IMR-90 (cell line): ENCODE measurements around the gene PDGFA. TPM values are rescaled to one million over a fixed set of nuclear protein-coding genes. Genes with fewer than 3 reads are reported as not detected.

ENCODE experiments used
- ATAC-seq: fragments of 200-7000 bp; cut with Tn5 transposase; 2 replicates; pipeline ENCODE4 v1.9.1; 2020; ENCODE audit warnings: low read depth, mild to moderate bottlenecking, moderate library complexity
- BruUV-seq: library from RNA; stranded (reverse); fragments of 400-500 nt; replicated peaks from 2 replicates; lab custom pipeline; 2021; lab: Mats Ljungman, UMichigan
- CTCF ChIA-PET: fragments of 300-600 bp; formaldehyde crosslinking; extraction: SDS; loops from one replicate; lab custom pipeline; 2021; ENCODE audit warnings: antibody characterized with exemption; lab: Yijun Ruan, JAX
- POLR2A ChIA-PET: fragments of 300-600 bp; sonication (Branson Sonifier 250); formaldehyde crosslinking; loops from one replicate; lab custom pipeline; 2022; ENCODE audit warnings: antibody characterized with exemption; ENCODE audit not compliant: unreplicated experiment; lab: Charles Lee
- DNase-seq: peaks from one replicate; pipeline ENCODE4 v3.0.0; 2013
- H2AFZ ChIP-seq: replicated peaks from 2 replicates; pipeline ENCODE3; 2013; ENCODE audit warnings: low read length, mild to moderate bottlenecking; ENCODE audit not compliant: poor library complexity
- H2AK5ac ChIP-seq: 2 replicates; pipeline ENCODE4 v1.6.1; 2013; ENCODE audit warnings: low read depth, low read length, inconsistent platforms
- H2AK9ac ChIP-seq: replicated peaks from 2 replicates; pipeline ENCODE3; 2013; ENCODE audit warnings: mild to moderate bottlenecking, low read depth, low read length, moderate library complexity; ENCODE audit not compliant: poor library complexity
- H2BK120ac ChIP-seq: 2 replicates; pipeline ENCODE4 v1.6.1; 2013; ENCODE audit warnings: low read depth, low read length, inconsistent platforms
- H2BK15ac ChIP-seq: 3 replicates; pipeline ENCODE4 v1.6.1; 2013; ENCODE audit warnings: low read depth, low read length, inconsistent platforms
- H2BK20ac ChIP-seq: 2 replicates; pipeline ENCODE4 v1.6.1; 2013; ENCODE audit warnings: low read depth, mild to moderate bottlenecking, inconsistent platforms, low read length, moderate library complexity
- H2BK5ac ChIP-seq: 2 replicates; pipeline ENCODE4 v1.6.1; 2013; ENCODE audit warnings: mild to moderate bottlenecking, low read depth, low read length, inconsistent platforms; ENCODE audit not compliant: poor library complexity, severe bottlenecking
- H3K14ac ChIP-seq: replicated peaks from 2 replicates; pipeline ENCODE4 v1.6.1; 2013; ENCODE audit warnings: low read depth, low read length, inconsistent platforms
- H3K18ac ChIP-seq: 2 replicates; pipeline ENCODE4 v1.6.1; 2013; ENCODE audit warnings: low read depth, low read length, control low read depth
- H3K23ac ChIP-seq: 2 replicates; pipeline ENCODE4 v1.6.1; 2013; ENCODE audit warnings: low read depth, low read length, inconsistent platforms
- H3K27ac ChIP-seq: 2 replicates; pipeline ENCODE4 v1.5.1; 2013; ENCODE audit warnings: mild to moderate bottlenecking, control low read depth, low read length; ENCODE audit not compliant: insufficient read depth
- H3K27me3 ChIP-seq: 2 replicates; pipeline ENCODE4 v1.6.1; 2013; ENCODE audit warnings: low read length; ENCODE audit not compliant: control insufficient read depth, insufficient read depth
- H3K36me3 ChIP-seq: 2 replicates; pipeline ENCODE4 v1.6.1; 2013; ENCODE audit warnings: low read length, mixed read lengths; ENCODE audit not compliant: control insufficient read depth, insufficient read depth
- H3K4ac ChIP-seq: 2 replicates; pipeline ENCODE4 v1.6.1; 2013; ENCODE audit warnings: low read depth, low read length, inconsistent platforms
- H3K4me1 ChIP-seq: 2 replicates; pipeline ENCODE4 v1.6.1; 2013; ENCODE audit warnings: low read length, mixed read lengths; ENCODE audit not compliant: control insufficient read depth, insufficient read depth
- H3K4me2 ChIP-seq: 2 replicates; pipeline ENCODE4 v1.6.1; 2013; ENCODE audit warnings: low read depth, mild to moderate bottlenecking, control low read depth, low read length, moderate library complexity
- H3K4me3 ChIP-seq: 2 replicates; pipeline ENCODE4 v1.5.1; 2013; ENCODE audit warnings: low read depth, mild to moderate bottlenecking, control low read depth, low read length, moderate library complexity; ENCODE audit not compliant: insufficient read depth
- H3K56ac ChIP-seq: 2 replicates; pipeline ENCODE4 v1.6.1; 2013; ENCODE audit warnings: low read length, inconsistent platforms; ENCODE audit not compliant: insufficient read depth; ENCODE audit errors: extremely low read depth
- H3K79me1 ChIP-seq, 2 experiments: 2 replicates each; pipeline ENCODE4 v1.6.1; 2013; ENCODE audit warnings: low read length in 2 of 2, inconsistent platforms in 1 of 2, low read depth in 1 of 2
- H3K9ac ChIP-seq: 2 replicates; pipeline ENCODE4 v1.6.1; 2013; ENCODE audit warnings: low read depth, low read length, control low read depth
- H3K9me1 ChIP-seq: 2 replicates; pipeline ENCODE4 v1.6.1; 2013; ENCODE audit warnings: low read length, inconsistent platforms; ENCODE audit not compliant: insufficient read depth
- H3K9me3 ChIP-seq: 2 replicates; pipeline ENCODE4 v1.6.1; 2013; ENCODE audit warnings: low read length; ENCODE audit not compliant: control insufficient read depth, insufficient read depth
- H4K20me1 ChIP-seq: 2 replicates; pipeline ENCODE4 v1.6.1; 2013; ENCODE audit warnings: low read length, inconsistent platforms; ENCODE audit not compliant: insufficient read depth
- H4K5ac ChIP-seq: 2 replicates; pipeline ENCODE4 v1.6.1; 2013; ENCODE audit warnings: mild to moderate bottlenecking, low read depth, low read length, control low read depth
- H4K8ac ChIP-seq, 2 experiments: 2 replicates each; pipeline ENCODE4 v1.6.1; 2013; ENCODE audit warnings: low read depth in 2 of 2, low read length in 2 of 2, control low read depth in 1 of 2, inconsistent platforms in 1 of 2
- H4K91ac ChIP-seq: 2 replicates; pipeline ENCODE4 v1.6.1; 2013; ENCODE audit warnings: low read depth, low read length, inconsistent platforms; ENCODE audit not compliant: insufficient read depth
- BHLHE40 ChIP-seq: fragments of 150-350 bp; IDR thresholded peaks from 2 replicates; pipeline ENCODE4 v1.6.1; 2016; ENCODE audit warnings: mild to moderate bottlenecking, low read depth, low read length
- CEBPB ChIP-seq: IDR thresholded peaks from 2 replicates; pipeline ENCODE4 v1.6.1; 2012; ENCODE audit warnings: low read depth, low read length, improper control_type of control experiment
- CHD1 ChIP-seq: IDR thresholded peaks from 2 replicates; pipeline ENCODE4 v1.6.1; 2012; ENCODE audit warnings: low read depth, low read length, improper control_type of control experiment
- FOS ChIP-seq: fragments of 150-350 bp; IDR thresholded peaks from 2 replicates; pipeline ENCODE4 v1.6.1; 2016; ENCODE audit warnings: low read depth, low read length
- MAFK ChIP-seq: IDR thresholded peaks from 2 replicates; pipeline ENCODE4 v1.6.1; 2012; ENCODE audit warnings: low read depth, low read length, improper control_type of control experiment
- MAZ ChIP-seq: IDR thresholded peaks from 2 replicates; pipeline ENCODE4 v1.6.1; 2012; ENCODE audit warnings: low read depth, mild to moderate bottlenecking, low read length, improper control_type of control experiment, moderate library complexity, borderline replicate concordance
- MXI1 ChIP-seq: IDR thresholded peaks from 2 replicates; pipeline ENCODE4 v1.6.1; 2012; ENCODE audit warnings: low read depth, mild to moderate bottlenecking, low read length, moderate library complexity, borderline replicate concordance
- NFE2L2 ChIP-seq: fragments of 150-350 bp; IDR thresholded peaks from 2 replicates; pipeline ENCODE4 v1.6.1; 2016; ENCODE audit warnings: low read depth, mild to moderate bottlenecking, low read length
- POLR2A ChIP-seq: IDR thresholded peaks from 2 replicates; pipeline ENCODE4 v1.6.1; 2012; ENCODE audit warnings: mild to moderate bottlenecking, low read depth, low read length
- RAD21 ChIP-seq: IDR thresholded peaks from 2 replicates; pipeline ENCODE4 v1.6.1; 2012; ENCODE audit warnings: low read length, improper control_type of control experiment
- RCOR1 ChIP-seq: IDR thresholded peaks from 2 replicates; pipeline ENCODE4 v1.6.1; 2012; ENCODE audit warnings: mild to moderate bottlenecking, low read length, improper control_type of control experiment; ENCODE audit not compliant: insufficient replicate concordance
- SMC3 ChIP-seq: fragments of 150-350 bp; IDR thresholded peaks from 2 replicates; pipeline ENCODE4 v1.6.1; 2016; ENCODE audit warnings: low read depth, mild to moderate bottlenecking, antibody characterized with exemption, low read length, moderate library complexity
- WGBS, 2 experiments: methylation state at CpG; one replicate each; pipeline versions ENCODE4 v1.1.5 to v1.1.7; 2013; ENCODE audit warnings: missing lambda C conversion rate in 2 of 2; ENCODE audit not compliant: insufficient read length in 1 of 2; ENCODE audit errors: extremely low coverage in 2 of 2; 5-methylcytosine and 5-hydroxymethylcytosine counted together
- dilution Hi-C: fragments of 300-500 bp; cut with HindIII; formaldehyde crosslinking; loops from one replicate; pipeline ENCODE4 v1.14.3; 2018; ENCODE audit warnings: low sequenced_read_pairs; ENCODE audit not compliant: unreplicated experiment
- in situ Hi-C: fragments of 300-500 bp; cut with MboI; formaldehyde crosslinking; loops from 3 replicates; pipeline ENCODE4 v1.14.3; 2019; ENCODE audit warnings: low sequenced_read_pairs, inconsistent platforms, mixed read lengths
- intact Hi-C: fragments of 100-400 bp; cut with micrococcal nuclease; formaldehyde crosslinking; loops from 2 replicates; pipeline ENCODE4 v1.10.0; 2022
- polyA plus RNA-seq, 3 experiments: library from polyadenylated mRNA; depleted of rRNA; stranded (reverse); fragments of >200 nt; gene quantifications; 2 replicates each; pipeline ENCODE4 v1.2.3, GENCODE V29; 2012; ENCODE audit warnings: low replicate concordance in 1 of 3
- total RNA-seq: library from RNA; depleted of rRNA; stranded (reverse); fragments of >200 nt; gene quantifications from 2 replicates; pipeline ENCODE4 v1.2.3, GENCODE V29; 2012
- TF ChIP-seq, protein P1 (sequence below): fragments of 150-350 bp; IDR thresholded peaks from 2 replicates; pipeline ENCODE4 v1.6.1; 2016; ENCODE audit warnings: low read depth, mild to moderate bottlenecking, low read length, moderate library complexity, borderline replicate concordance
- TF ChIP-seq, protein P2 (sequence below): conservative IDR thresholded peaks from 2 replicates; pipeline ENCODE4 v1.5.1; 2012; ENCODE audit warnings: mild to moderate bottlenecking, low read depth, low read length, improper control_type of control experiment

PDGFA gene
- total and polyA plus RNA-seq, 2 of the 4 experiments (the other 2 are of a cell fraction), result 3.3 to 3.8 TPM

DNA sequence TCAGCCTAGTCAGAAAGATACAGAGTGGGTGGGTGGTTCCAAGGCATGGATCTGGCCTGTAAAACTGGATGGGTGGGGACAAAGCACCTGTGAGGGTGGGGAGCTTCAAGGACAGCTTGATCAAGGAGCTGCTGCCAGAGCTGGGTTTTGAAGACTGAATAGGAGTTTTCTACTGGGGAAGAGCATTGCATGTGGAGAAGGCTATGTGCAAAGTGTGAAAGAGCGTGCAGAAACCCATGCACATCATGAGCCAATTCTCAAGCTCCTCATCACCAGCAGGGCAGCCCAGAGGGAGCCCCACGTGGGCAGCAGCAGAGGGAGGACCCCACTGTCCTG lies 58.6 kb downstream of the PDGFA start (continued):
- TF ChIP-seq MAFK (no peak), CEBPB (no peak), NFE2L2 (no peak)

DNA sequence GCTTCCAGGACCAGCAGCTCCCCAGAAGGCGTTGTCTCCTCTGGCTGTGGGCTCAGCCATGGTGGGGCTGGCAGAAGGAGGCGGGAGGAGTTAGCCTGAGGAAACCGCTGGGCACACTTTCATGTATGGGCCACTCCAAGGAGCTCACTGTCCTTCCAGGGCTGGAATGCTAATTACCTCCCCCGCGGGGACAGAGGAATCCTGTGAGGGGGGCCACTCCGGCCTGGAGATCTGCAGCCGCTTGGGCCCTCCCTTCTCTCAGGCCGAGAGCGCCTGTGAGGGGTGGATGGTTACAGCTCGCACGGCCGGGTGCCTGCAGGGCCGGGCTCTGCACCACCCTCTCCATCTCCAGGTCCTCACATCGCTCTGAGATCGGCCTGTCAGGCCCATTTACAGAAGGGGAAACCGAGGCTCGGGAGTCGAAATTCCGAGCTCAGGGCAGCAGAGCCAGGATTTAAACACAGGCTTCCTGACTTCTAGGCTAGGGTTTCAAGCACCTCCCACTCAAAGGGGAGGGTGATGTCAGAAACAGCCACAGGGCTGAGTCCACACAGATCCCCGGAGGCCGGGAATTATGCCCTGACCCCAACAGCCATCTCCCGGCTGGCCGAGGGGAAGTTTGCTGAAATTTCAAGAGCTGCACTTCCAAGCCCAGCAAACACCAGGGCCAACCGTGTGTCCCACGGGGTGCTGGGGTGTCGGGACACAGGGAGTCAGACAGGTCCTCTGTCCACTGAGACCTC lies 59.1 kb downstream of the PDGFA start:
- Histone ChIP-seq H3K9me1 (no peaks in the 10 kb centered on the region), H3K9me3 (no peaks in the 10 kb centered on the region; the same call in 1 of the 2 replicates), H2AK5ac (no peak overlapping the region), H4K8ac (peak overlapping the region in 1 of 2 experiments; percentile 38; a peak in 2 of 4 replicates), H2AK9ac (no peak overlapping the region), H4K20me1 (0 out of 2 replicates have a peak, but pooled peaks cover 6% of the 10 kb centered on the region), H3K79me1 (no peaks in the 10 kb centered on the region), H2BK120ac (no peak overlapping the region), H4K5ac (no peak overlapping the region), H3K27ac (no peak overlapping the region), H2BK5ac (peak overlapping the region; percentile 44), H3K4me2 (peak overlapping the region; percentile 38; the same call in 1 of the 2 replicates), H3K4me3 (no peak overlapping the region), H3K27me3 (no peaks in the 10 kb centered on the region; the same call in 1 of the 2 replicates), H2BK20ac (no peak overlapping the region), H4K91ac (no peak overlapping the region), H3K36me3 (no peaks in the 10 kb centered on the region), H3K9ac (no peak overlapping the region; the same call in 1 of the 2 replicates), H3K4me1 (peaks cover 20% of the 10 kb centered on the region), H3K14ac (no peak overlapping the region), H3K23ac (no peak overlapping the region), H2BK15ac (no peak overlapping the region), H3K4ac (no peak overlapping the region), H3K56ac (no peak overlapping the region), H2AFZ (peak overlapping the region; percentile 70), H3K18ac (no peak overlapping the region)
- 30% methylated on average over 2 of the region's 26 CpGs; no CpG with 5 or more reads in 1 of the 2 experiments for WGBS, 2 experiments
- in situ Hi-C loops (no loop called here), dilution Hi-C loops (no loop called here), intact Hi-C loops (no loop called here)
- ChIA-PET POLR2A (no interaction called here), CTCF (no interaction called here)
- peak; percentile 38 for DNase-seq
- no TSS peak for BruUV-seq
- peak; percentile 70 for ATAC-seq
- TF ChIP-seq NFE2L2, result no peak
- no peak for TF ChIP-seq FOS
- TF ChIP-seq BHLHE40, result no peak
- TF ChIP-seq RCOR1, result no peak
- no peak for TF ChIP-seq POLR2A
- TF ChIP-seq MAFK, result no peak
- TF ChIP-seq MAZ, result no peak
- TF ChIP-seq SMC3, result no peak
- TF ChIP-seq, protein P1, sequence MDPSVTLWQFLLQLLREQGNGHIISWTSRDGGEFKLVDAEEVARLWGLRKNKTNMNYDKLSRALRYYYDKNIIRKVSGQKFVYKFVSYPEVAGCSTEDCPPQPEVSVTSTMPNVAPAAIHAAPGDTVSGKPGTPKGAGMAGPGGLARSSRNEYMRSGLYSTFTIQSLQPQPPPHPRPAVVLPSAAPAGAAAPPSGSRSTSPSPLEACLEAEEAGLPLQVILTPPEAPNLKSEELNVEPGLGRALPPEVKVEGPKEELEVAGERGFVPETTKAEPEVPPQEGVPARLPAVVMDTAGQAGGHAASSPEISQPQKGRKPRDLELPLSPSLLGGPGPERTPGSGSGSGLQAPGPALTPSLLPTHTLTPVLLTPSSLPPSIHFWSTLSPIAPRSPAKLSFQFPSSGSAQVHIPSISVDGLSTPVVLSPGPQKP, result no peak
- no peak for TF ChIP-seq MXI1
- no peak for TF ChIP-seq CHD1
- no peak for TF ChIP-seq RAD21
- TF ChIP-seq, protein P2, sequence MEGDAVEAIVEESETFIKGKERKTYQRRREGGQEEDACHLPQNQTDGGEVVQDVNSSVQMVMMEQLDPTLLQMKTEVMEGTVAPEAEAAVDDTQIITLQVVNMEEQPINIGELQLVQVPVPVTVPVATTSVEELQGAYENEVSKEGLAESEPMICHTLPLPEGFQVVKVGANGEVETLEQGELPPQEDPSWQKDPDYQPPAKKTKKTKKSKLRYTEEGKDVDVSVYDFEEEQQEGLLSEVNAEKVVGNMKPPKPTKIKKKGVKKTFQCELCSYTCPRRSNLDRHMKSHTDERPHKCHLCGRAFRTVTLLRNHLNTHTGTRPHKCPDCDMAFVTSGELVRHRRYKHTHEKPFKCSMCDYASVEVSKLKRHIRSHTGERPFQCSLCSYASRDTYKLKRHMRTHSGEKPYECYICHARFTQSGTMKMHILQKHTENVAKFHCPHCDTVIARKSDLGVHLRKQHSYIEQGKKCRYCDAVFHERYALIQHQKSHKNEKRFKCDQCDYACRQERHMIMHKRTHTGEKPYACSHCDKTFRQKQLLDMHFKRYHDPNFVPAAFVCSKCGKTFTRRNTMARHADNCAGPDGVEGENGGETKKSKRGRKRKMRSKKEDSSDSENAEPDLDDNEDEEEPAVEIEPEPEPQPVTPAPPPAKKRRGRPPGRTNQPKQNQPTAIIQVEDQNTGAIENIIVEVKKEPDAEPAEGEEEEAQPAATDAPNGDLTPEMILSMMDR, result no peak
